Loucy (cell line): ENCODE measurements around the gene MSH2.
"Not testable (repeated sequence)": the region's sequence is repeated elsewhere in the genome, so short reads cannot be mapped to it uniquely, and the experiment has no call there.

ENCODE experiments used
- EZH2phosphoT487 ChIP-seq: fragments of 200-600 bp; IDR thresholded peaks from 2 replicates; pipeline ENCODE4 v1.6.1; 2018; ENCODE audit warnings: antibody characterized with exemption, mild to moderate bottlenecking, moderate library complexity, borderline replicate concordance
- TF ChIP-seq, protein P1 (sequence below): fragments of 200-600 bp; sonication (generic); conservative IDR thresholded peaks from 2 replicates; pipeline ENCODE4 v1.5.1; 2014; ENCODE audit warnings: mild to moderate bottlenecking, antibody characterized with exemption, low read length

DNA sequence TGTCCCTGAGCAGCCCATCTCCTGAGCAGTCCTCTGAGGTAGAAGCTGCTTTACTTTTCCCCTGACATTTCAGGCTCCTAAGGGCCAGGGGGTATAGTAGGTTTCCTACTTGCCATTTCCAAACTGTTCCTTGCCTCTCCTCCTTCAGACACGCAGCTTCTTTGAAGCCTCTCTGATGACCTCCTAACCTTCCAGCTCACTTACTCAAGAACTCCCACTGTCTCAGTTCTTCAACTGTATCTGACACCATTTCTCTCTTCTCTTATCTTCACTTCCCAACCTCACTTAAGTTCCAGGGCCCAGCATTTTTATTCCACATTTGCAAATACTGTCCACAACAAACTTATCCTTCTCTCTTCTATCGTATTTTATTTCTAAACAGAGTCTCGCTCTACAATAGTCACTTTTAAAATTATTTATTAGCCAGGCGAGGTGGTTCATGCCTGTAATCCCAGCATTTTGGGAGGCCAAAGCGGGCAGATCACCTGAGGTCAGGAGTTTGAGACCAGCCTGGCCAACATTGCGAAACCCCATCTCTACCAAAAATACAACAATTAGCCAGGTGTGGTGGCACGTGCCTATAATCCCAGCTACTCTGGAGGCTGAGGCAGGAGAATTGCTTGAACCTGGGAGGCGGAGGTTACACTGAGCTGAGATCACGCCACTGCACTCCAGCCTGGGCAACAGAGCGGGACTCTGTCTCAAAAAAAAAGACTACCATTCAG, 41.3 kb upstream of the MSH2 start:
- TF ChIP-seq, protein P1, sequence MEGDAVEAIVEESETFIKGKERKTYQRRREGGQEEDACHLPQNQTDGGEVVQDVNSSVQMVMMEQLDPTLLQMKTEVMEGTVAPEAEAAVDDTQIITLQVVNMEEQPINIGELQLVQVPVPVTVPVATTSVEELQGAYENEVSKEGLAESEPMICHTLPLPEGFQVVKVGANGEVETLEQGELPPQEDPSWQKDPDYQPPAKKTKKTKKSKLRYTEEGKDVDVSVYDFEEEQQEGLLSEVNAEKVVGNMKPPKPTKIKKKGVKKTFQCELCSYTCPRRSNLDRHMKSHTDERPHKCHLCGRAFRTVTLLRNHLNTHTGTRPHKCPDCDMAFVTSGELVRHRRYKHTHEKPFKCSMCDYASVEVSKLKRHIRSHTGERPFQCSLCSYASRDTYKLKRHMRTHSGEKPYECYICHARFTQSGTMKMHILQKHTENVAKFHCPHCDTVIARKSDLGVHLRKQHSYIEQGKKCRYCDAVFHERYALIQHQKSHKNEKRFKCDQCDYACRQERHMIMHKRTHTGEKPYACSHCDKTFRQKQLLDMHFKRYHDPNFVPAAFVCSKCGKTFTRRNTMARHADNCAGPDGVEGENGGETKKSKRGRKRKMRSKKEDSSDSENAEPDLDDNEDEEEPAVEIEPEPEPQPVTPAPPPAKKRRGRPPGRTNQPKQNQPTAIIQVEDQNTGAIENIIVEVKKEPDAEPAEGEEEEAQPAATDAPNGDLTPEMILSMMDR: not testable (repeated sequence)
- not testable (repeated sequence) for TF ChIP-seq EZH2phosphoT487
